Heart left ventricle (tissue), 13 donors: Measurements from ENCODE around the gene NAALADL2.

ENCODE experiments used
- CTCF ChIP-seq, 12 donors: fragments of 200-600 bp; sonication (generic) in 4 of 12; IDR thresholded peaks; one replicate each; pipeline versions ENCODE4 v1.5.0 to v1.8.0; 2018 to 2022; ENCODE audit warnings: antibody characterized with exemption in 12 of 12, mild to moderate bottlenecking in 5 of 12
- POLR2A ChIP-seq, 2 donors: fragments of 450-650 bp; IDR thresholded peaks; one replicate each; pipeline ENCODE4 v1.6.1; 2017; ENCODE audit warnings: antibody characterized with exemption in 2 of 2, mild to moderate bottlenecking in 2 of 2, moderate library complexity in 2 of 2
- donor health status: ischemic (EF 13 %, LVEDD 7.1; RV severe dilation, severe dysfunction).
- donor health status: DM: no; HTN: yes; CAD: no.
- donor health status: DM: no; HTN: no; CAD: no.
- donor health status: ischemic (EF 25% LVEDD 6.9; RV normal size, moderate dysfunction).
- donor health status: ischemic (EF 25% LVEDD 5.7; RV mildly dilated, moderate dysfunction).
- donor health status: ischemic (EF 35%, LVEDD 5.7; RV mildly dilated, moderate dysfunction).
- donor health status: nonischemic (EF 11% LVEDD 7.7; RV severe dilation, severe dysfunction).
- donor health status: DM: yes; HTN: yes; CAD: no.
- donor health status: PGD.
- donor health status: ischemic (EF 29% LVEDD 5.4; RV normal size, mild dysfunction).
- donor health status: nonischemic (EF 23%, LVEDD 6.1; RV moderate dilation, normal function).

DNA sequence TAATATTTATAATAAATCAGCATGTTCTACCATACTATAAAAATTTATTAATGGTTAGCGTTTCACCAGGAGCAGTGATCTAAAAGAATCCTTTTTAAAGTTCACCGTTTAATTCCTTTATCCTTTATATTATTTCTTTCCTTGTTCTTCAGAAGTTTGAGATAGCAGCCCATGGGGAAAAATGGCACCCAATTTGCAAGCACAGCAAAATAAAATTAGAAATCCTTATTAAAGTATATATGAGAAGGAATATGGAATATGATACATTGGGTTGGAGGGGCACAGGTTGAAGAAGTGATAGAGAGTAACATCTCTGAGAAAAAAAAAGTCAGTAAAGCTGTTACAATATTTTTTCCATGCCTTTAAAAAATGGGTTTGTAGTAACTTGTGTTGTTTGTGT, 892.0 kb downstream of the NAALADL2 start:
- TF ChIP-seq CTCF (IDR thresholded peaks at IDR 0.05) = no peak
- no peak for TF ChIP-seq POLR2A (IDR thresholded peaks at IDR 0.05)
